ENCODE results near the gene FAIM2. TPM values are rescaled to one million over a fixed set of nuclear protein-coding genes. Genes with fewer than 3 reads are reported as not detected.

Gene FAIM2
- total RNA-seq, 1 donor from 2014 or later: not detected

- ChIA-PET CTCF (no interaction called here), POLR2A (no interaction called here)
- ATAC-seq (ENCODE audit: low read depth): no peak
- H3K4me1 Mint-ChIP-seq: peaks cover 9% of the 10 kb centered on the region
- intact Hi-C loops (cut with micrococcal nuclease): no loop called here
- H3K9me3 Mint-ChIP-seq: no peaks in the 10 kb centered on the region
- no peak for TF ChIP-seq CTCF (IDR thresholded peaks at IDR 0.05)
- peaks cover 23% of the 10 kb centered on the region for H3K27me3 Mint-ChIP-seq
- H3K36me3 Mint-ChIP-seq (ENCODE audit: low read depth): no peaks in the 10 kb centered on the region
- no peak overlapping the region for H3K27ac Mint-ChIP-seq
- no peak overlapping the region for H3K4me3 Mint-ChIP-seq
- DNase-seq: no peak
Observed at GRCh38 chr12:49900371-49900770, 3.3 kb downstream of the FAIM2 start.

GRCh38 chr12:49899921-49900320 lies 3.8 kb downstream of the FAIM2 start:
- intact Hi-C loops (cut with micrococcal nuclease): no loop called here
- ChIA-PET CTCF (no interaction called here), POLR2A (no interaction called here)
- no peaks in the 10 kb centered on the region for H3K36me3 Mint-ChIP-seq (ENCODE audit: low read depth)
- H3K4me3 Mint-ChIP-seq: no peak overlapping the region
- no peaks in the 10 kb centered on the region for H3K9me3 Mint-ChIP-seq
- no peak overlapping the region for H3K27ac Mint-ChIP-seq
- no peak for TF ChIP-seq CTCF (IDR thresholded peaks at IDR 0.05)
- peaks cover 9% of the 10 kb centered on the region for H3K4me1 Mint-ChIP-seq
- ATAC-seq (ENCODE audit: low read depth) (no peak), DNase-seq (no peak)
- peaks cover 22% of the 10 kb centered on the region for H3K27me3 Mint-ChIP-seq

GRCh38 chr12:49899286-49899843 lies 4.3 kb downstream of the FAIM2 start:
- H3K4me1 Mint-ChIP-seq: peaks cover 12% of the 10 kb centered on the region
- TF ChIP-seq CTCF (IDR thresholded peaks at IDR 0.05): no peak
- ChIA-PET POLR2A (no interaction called here), CTCF (no interaction called here)
- H3K4me3 Mint-ChIP-seq: no peak overlapping the region
- ATAC-seq (ENCODE audit: low read depth) (no peak), DNase-seq (no peak)
- H3K27ac Mint-ChIP-seq: no peak overlapping the region
- intact Hi-C loops (cut with micrococcal nuclease): no loop called here
- no peaks in the 10 kb centered on the region for H3K36me3 Mint-ChIP-seq (ENCODE audit: low read depth)
- no peaks in the 10 kb centered on the region for H3K9me3 Mint-ChIP-seq
- H3K27me3 Mint-ChIP-seq: peaks cover 17% of the 10 kb centered on the region

GRCh38 chr12:49897276-49897675 lies 6.4 kb downstream of the FAIM2 start:
- DNase-seq: no peak
- Mint-ChIP-seq H3K4me1 (peaks cover 10% of the 10 kb centered on the region), H3K4me3 (no peak overlapping the region), H3K36me3 (ENCODE audit: low read depth) (no peaks in the 10 kb centered on the region), H3K9me3 (no peaks in the 10 kb centered on the region), H3K27me3 (peaks cover 7% of the 10 kb centered on the region), H3K27ac (no peak overlapping the region)
- CTCF ChIA-PET: no interaction called here
- no peak for TF ChIP-seq CTCF (IDR thresholded peaks at IDR 0.05)
- intact Hi-C loops (cut with micrococcal nuclease): no loop called here
- POLR2A ChIA-PET: no interaction called here
- ATAC-seq (ENCODE audit: low read depth): no peak

GRCh38 chr12:49895773-49896172 lies 7.9 kb downstream of the FAIM2 start:
- no peak for ATAC-seq (ENCODE audit: low read depth)

More at GRCh38 chr12:49895773-49896172, 7.9 kb downstream of the FAIM2 start:
- H3K9me3 Mint-ChIP-seq: no peaks in the 10 kb centered on the region
- CTCF ChIA-PET: no interaction called here
- intact Hi-C loops (cut with micrococcal nuclease): no loop called here
- H3K36me3 Mint-ChIP-seq (ENCODE audit: low read depth): no peaks in the 10 kb centered on the region
- H3K4me1 Mint-ChIP-seq: peaks cover 10% of the 10 kb centered on the region
- peaks cover 9% of the 10 kb centered on the region for H3K27me3 Mint-ChIP-seq
- no peak overlapping the region for H3K27ac Mint-ChIP-seq
- TF ChIP-seq CTCF (IDR thresholded peaks at IDR 0.05): no peak
- no peak overlapping the region for H3K4me3 Mint-ChIP-seq
- DNase-seq: no peak
- POLR2A ChIA-PET: no interaction called here
